ENCODE data around the gene MAPK4.

The MAPK4 gene

GRCh38 chr18:50682852-50683251 is 123.0 kb downstream of the MAPK4 start:
- H3K4me3 ChIP-seq (replicated peaks; ENCODE audit: insufficient read depth, low read length): no peak overlapping the region
- DNase-seq (ENCODE audit: low read depth in 1 of 2, low spot score in 1 of 2): no peak
- peaks cover 15% of the 10 kb centered on the region for H3K27me3 ChIP-seq (ENCODE audit: insufficient read depth, poor library complexity, severe bottlenecking)
- TF ChIP-seq POLR2AphosphoS5 (IDR thresholded peaks at IDR 0.05; ENCODE audit: low read depth) (no peak), GABPA (IDR thresholded peaks at IDR 0.05; ENCODE audit: low read depth) (no peak), REST (IDR thresholded peaks at IDR 0.05; ENCODE audit: insufficient replicate concordance, low read depth) (no peak)
- H3K27ac ChIP-seq (replicated peaks): no peak overlapping the region

GRCh38 chr18:50686409-50686808 is 126.5 kb downstream of the MAPK4 start:
- TF ChIP-seq SPI1 (IDR thresholded peaks at IDR 0.05; ENCODE audit: borderline replicate concordance, low read depth): no peak

GRCh38 chr18:50687491-50687890 is 127.6 kb downstream of the MAPK4 start:
- Histone ChIP-seq H3K27me3 (ENCODE audit: insufficient read depth, poor library complexity, severe bottlenecking) (peaks cover 8% of the 10 kb centered on the region), H3K4me3 (replicated peaks; ENCODE audit: insufficient read depth, low read length) (no peak overlapping the region), H3K27ac (replicated peaks) (no peak overlapping the region)
- TF ChIP-seq POLR2AphosphoS5 (IDR thresholded peaks at IDR 0.05; ENCODE audit: low read depth): no peak
- TF ChIP-seq, protein P1, sequence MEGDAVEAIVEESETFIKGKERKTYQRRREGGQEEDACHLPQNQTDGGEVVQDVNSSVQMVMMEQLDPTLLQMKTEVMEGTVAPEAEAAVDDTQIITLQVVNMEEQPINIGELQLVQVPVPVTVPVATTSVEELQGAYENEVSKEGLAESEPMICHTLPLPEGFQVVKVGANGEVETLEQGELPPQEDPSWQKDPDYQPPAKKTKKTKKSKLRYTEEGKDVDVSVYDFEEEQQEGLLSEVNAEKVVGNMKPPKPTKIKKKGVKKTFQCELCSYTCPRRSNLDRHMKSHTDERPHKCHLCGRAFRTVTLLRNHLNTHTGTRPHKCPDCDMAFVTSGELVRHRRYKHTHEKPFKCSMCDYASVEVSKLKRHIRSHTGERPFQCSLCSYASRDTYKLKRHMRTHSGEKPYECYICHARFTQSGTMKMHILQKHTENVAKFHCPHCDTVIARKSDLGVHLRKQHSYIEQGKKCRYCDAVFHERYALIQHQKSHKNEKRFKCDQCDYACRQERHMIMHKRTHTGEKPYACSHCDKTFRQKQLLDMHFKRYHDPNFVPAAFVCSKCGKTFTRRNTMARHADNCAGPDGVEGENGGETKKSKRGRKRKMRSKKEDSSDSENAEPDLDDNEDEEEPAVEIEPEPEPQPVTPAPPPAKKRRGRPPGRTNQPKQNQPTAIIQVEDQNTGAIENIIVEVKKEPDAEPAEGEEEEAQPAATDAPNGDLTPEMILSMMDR (IDR thresholded peaks at IDR 0.05; ENCODE audit: insufficient read depth, low read length): no peak
- TF ChIP-seq REST (IDR thresholded peaks at IDR 0.05; ENCODE audit: insufficient replicate concordance, low read depth): no peak
- TF ChIP-seq SPI1 (IDR thresholded peaks at IDR 0.05; ENCODE audit: borderline replicate concordance, low read depth): no peak
- TF ChIP-seq GABPA (IDR thresholded peaks at IDR 0.05; ENCODE audit: low read depth): no peak
- DNase-seq (ENCODE audit: low read depth in 1 of 2, low spot score in 1 of 2): no peak

More at GRCh38 chr18:50686409-50686808, 126.5 kb downstream of the MAPK4 start:
- Histone ChIP-seq H3K27me3 (ENCODE audit: insufficient read depth, poor library complexity, severe bottlenecking) (peaks cover 15% of the 10 kb centered on the region), H3K4me3 (replicated peaks; ENCODE audit: insufficient read depth, low read length) (no peak overlapping the region), H3K27ac (replicated peaks) (no peak overlapping the region)
- DNase-seq (ENCODE audit: low read depth in 1 of 2, low spot score in 1 of 2): no peak

DNA sequence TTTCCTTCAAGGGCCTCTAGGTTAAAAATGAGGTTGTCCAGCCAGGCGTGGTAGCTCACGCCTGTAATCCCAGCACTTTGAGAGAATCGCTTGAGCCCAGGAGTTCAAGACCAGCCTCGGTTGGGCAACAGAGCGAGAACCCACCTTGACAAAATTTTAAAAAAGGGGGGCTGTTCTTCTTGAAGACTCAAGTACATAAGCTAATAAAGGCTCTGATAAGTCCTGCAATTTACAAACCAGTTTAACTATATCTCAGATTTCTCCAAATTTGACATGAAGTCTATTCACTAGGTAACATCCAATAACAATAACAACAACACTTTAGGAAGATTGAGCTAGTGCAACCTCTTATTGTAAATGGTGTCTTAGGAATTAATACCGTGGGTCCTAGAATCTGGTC is 129.7 kb downstream of the MAPK4 start:
- Histone ChIP-seq H3K27ac (replicated peaks) (no peak overlapping the region), H3K27me3 (ENCODE audit: insufficient read depth, poor library complexity, severe bottlenecking) (peaks cover 5% of the 10 kb centered on the region), H3K4me3 (replicated peaks; ENCODE audit: insufficient read depth, low read length) (no peak overlapping the region)
- no peak for TF ChIP-seq REST (IDR thresholded peaks at IDR 0.05; ENCODE audit: insufficient replicate concordance, low read depth)
- TF ChIP-seq SPI1 (IDR thresholded peaks at IDR 0.05; ENCODE audit: borderline replicate concordance, low read depth): no peak
- TF ChIP-seq, protein P1 (IDR thresholded peaks at IDR 0.05; ENCODE audit: insufficient read depth, low read length): no peak
- TF ChIP-seq GABPA (IDR thresholded peaks at IDR 0.05; ENCODE audit: low read depth): no peak
- no peak for TF ChIP-seq POLR2AphosphoS5 (IDR thresholded peaks at IDR 0.05; ENCODE audit: low read depth)
- DNase-seq (ENCODE audit: low read depth in 1 of 2, low spot score in 1 of 2): no peak
